HG03520 (cell line): ENCODE data around the gene ZNF544.
"Not testable (repeated sequence)": the region's sequence is repeated elsewhere in the genome, so short reads cannot be mapped to it uniquely, and the experiment has no call there.

ENCODE experiments used
- ATAC-seq: cut with Tn5 transposase; IDR thresholded peaks from one replicate; pipeline ENCODE4 v1.9.1; 2021; ENCODE audit warnings: mild to moderate bottlenecking, moderate library complexity; ENCODE audit not compliant: unreplicated experiment

ZNF544 gene

GRCh38 chr19:58252102-58252685 lies 23.5 kb downstream of the ZNF544 start:
- ATAC-seq, result no peak

GRCh38 chr19:58258259-58258658 lies 29.5 kb downstream of the ZNF544 start:
- ATAC-seq, result not testable (repeated sequence)

GRCh38 chr19:58261600-58261967 lies 32.9 kb downstream of the ZNF544 start:
- ATAC-seq, result no peak

- no peak for ATAC-seq
These were observed 33.5 kb downstream of the ZNF544 start for GRCh38 chr19:58261968-58262921.

GRCh38 chr19:58262922-58263296 lies 34.2 kb downstream of the ZNF544 start:
- ATAC-seq, result no peak

- ATAC-seq, result no peak
These were observed 36.4 kb downstream of the ZNF544 start for GRCh38 chr19:58265100-58265499.

- ATAC-seq, result no peak
These were observed 39.6 kb downstream of the ZNF544 start for GRCh38 chr19:58268344-58268743.

- no peak for ATAC-seq
These were observed 46.1 kb downstream of the ZNF544 start for GRCh38 chr19:58274771-58275201.

GRCh38 chr19:58275564-58275963 lies 46.9 kb downstream of the ZNF544 start:
- no peak for ATAC-seq

- ATAC-seq, result no peak
These were observed 48.5 kb downstream of the ZNF544 start for GRCh38 chr19:58277197-58277596.

GRCh38 chr19:58277748-58278540 lies 49.2 kb downstream of the ZNF544 start:
- no peak for ATAC-seq

- peak; percentile 96 for ATAC-seq
These were observed 49.9 kb downstream of the ZNF544 start, which contains the start of gene ZNF8 for GRCh38 chr19:58278541-58279041. Gene ZNF8 (plus strand): TSS chr19:58278955. CDS start chr19:58279082, 127 bp downstream.

- peak; percentile 12 for ATAC-seq
These were observed 50.6 kb downstream of the ZNF544 start for GRCh38 chr19:58279042-58279924.

GRCh38 chr19:58279925-58280316 lies 51.2 kb downstream of the ZNF544 start:
- ATAC-seq, result no peak

- ATAC-seq, result no peak
These were observed 55.5 kb downstream of the ZNF544 start for GRCh38 chr19:58284199-58284598.

GRCh38 chr19:58291943-58292342 lies 63.2 kb downstream of the ZNF544 start:
- ATAC-seq, result no peak

- ATAC-seq, result no peak
These were observed 66.1 kb downstream of the ZNF544 start for GRCh38 chr19:58294743-58295374.

GRCh38 chr19:58296104-58296503 lies 67.4 kb downstream of the ZNF544 start:
- no peak for ATAC-seq

- no peak for ATAC-seq
These were observed 71.9 kb downstream of the ZNF544 start for GRCh38 chr19:58300620-58301019.

GRCh38 chr19:58304255-58304654 lies 75.5 kb downstream of the ZNF544 start:
- no peak for ATAC-seq
